ENCODE data around the gene KRTAP9-7. TPM values are rescaled to one million over a fixed set of nuclear protein-coding genes. Genes with fewer than 3 reads are reported as not detected.
"Not testable (repeated sequence)": the region's sequence is repeated elsewhere in the genome, so short reads cannot be mapped to it uniquely, and the experiment has no call there.

Gene KRTAP9-7, protein sequence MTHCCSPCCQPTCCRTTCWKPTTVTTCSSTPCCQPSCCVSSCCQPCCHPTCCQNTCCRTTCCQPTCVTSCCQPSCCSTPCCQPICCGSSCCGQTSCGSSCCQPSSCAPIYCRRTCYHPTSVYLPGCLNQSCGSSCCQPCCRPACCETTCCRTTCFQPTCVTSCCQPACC
- total RNA-seq, result not detected
- long read RNA-seq, result 0 reads

DNA sequence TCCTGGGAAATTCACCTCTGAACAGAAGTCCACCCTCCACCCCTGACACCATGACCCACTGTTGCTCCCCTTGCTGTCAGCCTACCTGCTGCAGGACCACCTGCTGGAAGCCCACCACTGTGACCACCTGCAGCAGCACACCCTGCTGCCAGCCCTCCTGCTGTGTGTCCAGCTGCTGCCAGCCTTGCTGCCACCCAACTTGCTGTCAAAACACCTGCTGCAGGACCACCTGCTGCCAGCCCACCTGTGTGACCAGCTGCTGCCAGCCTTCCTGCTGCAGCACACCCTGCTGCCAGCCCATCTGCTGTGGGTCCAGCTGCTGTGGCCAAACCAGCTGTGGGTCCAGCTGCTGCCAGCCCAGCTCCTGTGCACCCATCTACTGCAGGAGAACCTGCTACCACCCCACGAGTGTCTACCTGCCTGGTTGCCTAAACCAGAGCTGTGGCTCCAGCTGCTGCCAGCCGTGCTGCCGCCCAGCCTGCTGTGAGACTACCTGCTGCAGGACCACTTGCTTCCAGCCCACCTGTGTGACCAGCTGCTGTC is at the start of gene KRTAP9-7:
Gene KRTAP9-7 (plus strand): TSS at position 51 of the 543 bp plus-strand sequence. CDS start 0 bp downstream, at position 51.
- intact Hi-C loops (cut with DNase I); DNase-seq; ATAC-seq: not testable (repeated sequence)

DNA sequence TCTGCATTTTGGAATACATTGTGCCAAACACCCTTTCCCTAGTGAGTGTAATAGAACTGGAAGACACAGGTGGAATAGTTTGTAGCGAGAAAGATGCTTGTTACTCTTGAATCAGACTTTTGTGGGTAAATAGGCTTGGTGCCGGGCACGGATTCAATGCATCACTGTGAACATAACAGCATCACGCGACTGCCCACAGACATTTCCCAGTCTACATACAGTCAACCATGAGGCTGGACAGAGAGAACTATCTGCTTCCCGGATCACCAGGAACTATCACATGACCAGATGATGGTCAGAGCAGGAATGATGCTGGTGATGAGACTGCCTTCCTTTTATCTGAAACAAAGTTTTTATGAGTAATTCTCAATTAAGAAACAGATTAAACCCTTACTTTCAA is 49.4 kb upstream of the KRTAP9-7 start:
- intact Hi-C loops (cut with DNase I), result no loop called here
- no peak for ATAC-seq
- no peak for DNase-seq

DNA sequence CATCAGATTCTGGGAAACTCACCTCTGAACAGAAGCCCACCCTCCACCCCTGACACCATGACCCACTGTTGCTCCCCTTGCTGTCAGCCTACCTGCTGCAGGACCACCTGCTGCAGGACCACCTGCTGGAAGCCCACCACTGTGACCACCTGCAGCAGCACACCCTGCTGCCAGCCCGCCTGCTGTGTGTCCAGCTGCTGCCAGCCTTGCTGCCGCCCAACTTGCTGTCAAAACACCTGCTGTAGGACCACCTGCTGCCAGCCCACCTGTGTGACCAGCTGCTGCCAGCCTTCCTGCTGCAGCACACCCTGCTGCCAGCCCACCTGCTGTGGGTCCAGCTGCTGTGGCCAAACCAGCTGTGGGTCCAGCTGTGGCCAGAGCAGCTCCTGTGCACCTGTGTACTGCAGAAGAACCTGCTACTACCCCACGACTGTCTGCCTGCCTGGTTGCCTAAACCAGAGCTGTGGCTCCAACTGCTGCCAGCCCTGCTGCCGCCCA is 48.9 kb upstream of the KRTAP9-7 start, which contains the start of gene KRTAP9-2:
Gene KRTAP9-2 (plus strand): TSS at position 51 of the 498 bp plus-strand sequence. CDS start 7 bp downstream, at position 58.
- DNase-seq; intact Hi-C loops (cut with DNase I); ATAC-seq: not testable (repeated sequence)

DNA sequence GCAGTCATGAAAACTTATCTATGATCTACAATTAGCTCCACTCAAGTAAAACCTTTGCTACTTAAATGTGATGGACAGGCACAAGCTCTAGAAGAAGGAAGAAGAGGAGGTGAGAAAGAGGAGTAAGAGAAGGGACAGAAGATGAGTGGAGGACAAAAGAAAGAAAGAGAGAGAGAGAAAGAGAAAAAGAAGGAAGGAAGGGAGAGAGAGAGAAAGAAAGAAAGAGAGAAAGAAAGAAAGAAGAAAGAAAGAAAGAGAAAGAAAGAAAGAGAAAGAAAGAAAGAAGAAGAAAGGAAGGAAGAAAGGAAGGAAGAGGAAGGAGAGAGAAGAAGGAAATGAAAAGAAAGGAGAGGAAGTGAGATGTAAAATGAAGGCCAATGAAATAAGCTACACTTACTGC is 45.4 kb upstream of the KRTAP9-7 start:
- ATAC-seq (no peak), DNase-seq (no peak)
- intact Hi-C loops (cut with DNase I), result no loop called here

DNA sequence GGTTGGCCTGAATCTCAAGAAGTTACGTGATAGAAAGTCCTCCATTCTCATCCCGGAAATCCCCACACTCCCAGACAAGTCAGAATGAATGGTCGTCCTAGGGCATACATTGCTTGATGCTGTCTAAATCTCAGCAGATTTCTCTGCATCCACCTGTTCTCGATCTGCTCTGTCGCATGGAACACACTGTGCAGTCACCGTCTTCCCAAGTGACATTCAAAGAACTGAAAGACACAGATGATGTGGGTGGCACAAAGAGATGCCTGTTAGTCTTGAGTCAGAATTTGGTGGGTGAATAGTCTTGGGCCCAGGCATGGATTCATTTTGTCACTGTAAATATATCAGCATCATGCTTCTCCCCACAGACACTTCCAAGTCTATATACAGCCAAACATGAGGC is 43.8 kb upstream of the KRTAP9-7 start:
- intact Hi-C loops (cut with DNase I), result no loop called here
- DNase-seq (no peak), ATAC-seq (no peak)

DNA sequence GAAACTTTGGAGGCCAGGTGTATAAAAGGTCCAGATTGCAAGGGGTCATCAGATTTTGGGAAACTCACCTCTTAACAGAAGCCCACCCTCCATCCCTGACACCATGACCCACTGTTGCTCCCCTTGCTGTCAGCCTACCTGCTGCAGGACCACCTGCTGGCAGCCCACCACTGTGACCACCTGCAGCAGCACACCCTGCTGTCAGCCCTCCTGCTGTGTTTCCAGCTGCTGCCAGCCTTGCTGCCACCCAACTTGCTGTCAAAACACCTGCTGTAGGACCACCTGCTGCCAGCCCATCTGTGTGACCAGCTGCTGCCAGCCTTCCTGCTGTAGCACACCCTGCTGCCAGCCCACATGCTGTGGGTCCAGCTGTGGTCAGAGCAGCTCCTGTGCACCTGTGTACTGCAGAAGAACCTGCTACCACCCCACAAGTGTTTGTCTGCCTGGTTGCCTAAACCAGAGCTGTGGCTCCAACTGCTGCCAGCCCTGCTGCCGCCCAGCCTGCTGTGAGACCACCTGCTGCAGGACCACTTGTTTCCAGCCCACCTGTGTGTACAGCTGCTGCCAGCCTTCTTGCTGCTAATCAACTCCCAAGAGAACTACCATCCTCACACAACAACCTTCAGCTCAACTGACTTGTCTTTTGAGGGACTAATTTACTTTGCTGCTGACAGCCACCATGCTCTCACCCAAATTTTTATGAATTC is 42.9 kb upstream of the KRTAP9-7 start, which contains the start of gene KRTAP9-3:
Gene KRTAP9-3 (plus strand): TSS at position 51 of the 707 bp plus-strand sequence. CDS start 53 bp downstream, at position 104.
- intact Hi-C loops (cut with DNase I); ATAC-seq; DNase-seq: not testable (repeated sequence)

DNA sequence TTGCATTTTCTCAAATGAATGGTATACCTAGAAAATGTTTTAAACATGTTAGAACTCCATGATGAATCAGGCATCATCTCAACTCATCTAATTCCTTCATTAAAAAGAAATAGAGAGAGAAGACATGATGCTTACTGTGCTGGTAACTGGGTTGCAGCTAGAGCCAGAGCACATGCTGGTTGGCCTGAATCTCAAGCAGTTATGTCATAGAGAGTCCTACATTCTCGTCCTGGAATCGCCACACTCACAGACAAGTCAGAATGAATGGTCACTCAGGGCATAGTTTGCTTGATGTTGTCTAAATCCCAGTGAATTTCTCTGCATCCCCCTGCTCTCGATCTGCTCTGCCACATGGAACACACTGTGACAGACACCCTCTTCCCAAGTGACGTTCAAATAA is 38.4 kb upstream of the KRTAP9-7 start:
- intact Hi-C loops (cut with DNase I); ATAC-seq; DNase-seq: not testable (repeated sequence)

DNA sequence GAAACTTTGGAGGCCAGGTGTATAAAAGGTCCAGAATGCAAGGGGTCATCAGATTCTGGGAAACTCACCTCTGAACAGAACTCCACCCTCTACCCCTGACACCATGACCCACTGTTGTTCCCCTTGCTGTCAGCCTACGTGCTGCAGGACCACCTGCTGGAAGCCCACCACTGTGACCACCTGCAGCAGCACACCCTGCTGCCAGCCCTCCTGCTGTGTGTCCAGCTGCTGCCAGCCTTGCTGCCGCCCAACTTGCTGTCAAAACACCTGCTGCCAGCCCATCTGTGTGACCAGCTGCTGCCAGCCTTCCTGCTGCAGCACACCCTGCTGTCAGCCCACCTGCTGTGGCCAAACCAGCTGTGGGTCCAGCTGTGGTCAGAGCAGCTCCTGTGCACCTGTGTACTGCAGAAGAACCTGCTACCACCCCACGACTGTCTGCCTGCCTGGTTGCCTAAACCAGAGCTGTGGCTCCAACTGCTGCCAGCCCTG is 37.5 kb upstream of the KRTAP9-7 start, which contains the start of gene KRTAP9-8:
Gene KRTAP9-8 (plus strand): TSS at position 51 of the 489 bp plus-strand sequence. CDS start 53 bp downstream, at position 104.
- intact Hi-C loops (cut with DNase I); ATAC-seq; DNase-seq: not testable (repeated sequence)

DNA sequence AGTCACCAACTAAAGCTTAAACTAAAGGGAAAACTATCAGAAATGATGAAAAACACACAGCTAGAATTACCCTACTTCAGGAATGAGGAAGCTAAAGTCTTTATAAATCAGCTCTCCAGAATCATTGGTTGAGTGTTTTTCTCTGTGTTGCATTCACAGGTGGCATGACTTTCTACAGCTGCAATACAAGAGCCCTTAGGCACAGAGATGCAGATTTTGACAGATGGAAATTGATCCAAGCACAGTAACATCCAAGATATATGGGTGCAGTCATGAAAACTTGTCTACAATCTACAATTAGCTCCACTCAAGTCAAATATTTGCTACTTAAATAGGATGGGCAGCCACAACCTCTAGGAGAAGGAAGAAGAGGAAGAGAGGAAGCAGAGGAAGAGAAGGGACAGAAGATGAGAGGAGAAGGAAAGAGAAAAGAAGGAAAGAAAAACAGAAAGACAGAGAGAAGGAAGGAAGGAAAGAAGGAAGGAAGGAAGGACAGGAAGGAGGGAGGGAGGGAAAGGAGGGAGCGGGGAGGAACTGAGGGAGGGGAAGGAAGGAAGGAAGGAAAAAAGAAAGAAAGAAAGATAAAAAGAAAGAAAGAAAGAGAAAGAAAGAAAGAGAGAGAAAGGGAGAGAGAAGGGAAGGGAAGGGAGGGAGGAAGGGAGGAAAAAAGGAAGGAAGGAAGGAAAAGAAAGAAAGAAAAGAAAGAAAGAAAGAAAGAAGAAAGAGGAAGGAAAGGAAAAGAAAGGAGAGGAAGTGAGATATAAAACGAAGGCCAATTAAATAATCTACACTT is 28.3 kb upstream of the KRTAP9-7 start:
- ATAC-seq; DNase-seq; intact Hi-C loops (cut with DNase I): not testable (repeated sequence)

DNA sequence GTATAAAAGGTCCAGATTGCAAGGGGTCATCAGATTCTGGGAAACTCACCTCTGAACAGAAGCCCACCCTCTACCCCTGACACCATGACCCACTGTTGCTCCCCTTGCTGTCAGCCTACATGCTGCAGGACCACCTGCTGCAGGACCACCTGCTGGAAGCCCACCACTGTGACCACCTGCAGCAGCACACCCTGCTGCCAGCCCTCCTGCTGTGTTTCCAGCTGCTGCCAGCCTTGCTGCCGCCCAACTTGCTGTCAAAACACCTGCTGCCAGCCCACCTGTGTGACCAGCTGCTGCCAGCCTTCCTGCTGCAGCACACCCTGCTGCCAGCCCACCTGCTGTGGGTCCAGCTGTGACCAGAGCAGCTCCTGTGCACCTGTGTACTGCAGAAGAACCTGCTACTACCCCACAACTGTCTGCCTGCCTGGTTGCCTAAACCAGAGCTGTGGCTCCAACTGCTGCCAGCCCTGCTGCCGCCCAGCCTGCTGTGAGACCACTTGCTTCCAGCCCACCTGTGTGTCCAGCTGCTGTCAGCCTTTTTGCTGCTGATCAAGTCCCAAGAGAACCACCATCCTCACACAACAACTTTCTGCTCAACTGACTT is 25.8 kb upstream of the KRTAP9-7 start, which contains the start of gene KRTAP9-4:
Gene KRTAP9-4 (plus strand): TSS at position 51 of the 604 bp plus-strand sequence. CDS start 34 bp downstream, at position 85.
- ATAC-seq; DNase-seq; intact Hi-C loops (cut with DNase I): not testable (repeated sequence)

DNA sequence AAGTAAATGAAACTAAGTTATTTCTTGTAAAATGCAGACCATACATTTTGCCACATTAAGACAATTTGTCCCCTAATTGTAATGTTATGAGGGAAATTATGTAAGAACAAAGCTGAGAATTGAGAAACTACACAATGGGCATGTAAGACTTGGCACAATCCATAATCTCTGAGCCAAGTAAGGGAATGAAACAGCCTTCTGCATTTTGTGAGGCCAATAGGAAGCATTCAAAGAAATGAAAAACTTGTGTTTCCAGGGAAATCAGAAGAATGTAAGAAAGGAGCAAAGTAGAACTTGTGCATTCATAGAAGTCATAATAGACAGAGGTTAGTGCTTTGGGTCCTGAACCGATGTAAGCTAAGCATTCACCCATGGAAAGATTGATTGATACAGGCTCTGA is 24.2 kb upstream of the KRTAP9-7 start:
- DNase-seq (no peak), ATAC-seq (no peak)
- intact Hi-C loops (cut with DNase I), result no loop called here

DNA sequence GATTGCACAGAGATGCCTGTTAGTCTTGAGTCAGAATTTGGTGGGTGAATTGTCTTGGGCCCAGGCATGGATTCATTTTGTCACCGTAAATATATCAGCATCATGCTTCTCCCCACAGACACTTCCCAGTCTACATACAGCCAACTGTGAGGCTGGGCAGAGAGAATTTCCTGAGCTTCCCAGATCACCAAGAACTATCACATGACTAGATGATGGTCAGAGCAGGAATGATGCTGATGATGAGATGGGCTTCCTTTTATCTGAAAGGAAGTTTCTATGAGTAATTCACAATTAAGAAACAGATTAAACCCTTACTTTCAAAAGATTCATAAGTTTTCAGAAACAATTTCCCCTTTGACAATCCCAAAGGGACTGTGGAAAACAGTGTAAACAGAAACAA is 20.6 kb upstream of the KRTAP9-7 start:
- intact Hi-C loops (cut with DNase I), result no loop called here
- ATAC-seq, result no peak
- no peak for DNase-seq

DNA sequence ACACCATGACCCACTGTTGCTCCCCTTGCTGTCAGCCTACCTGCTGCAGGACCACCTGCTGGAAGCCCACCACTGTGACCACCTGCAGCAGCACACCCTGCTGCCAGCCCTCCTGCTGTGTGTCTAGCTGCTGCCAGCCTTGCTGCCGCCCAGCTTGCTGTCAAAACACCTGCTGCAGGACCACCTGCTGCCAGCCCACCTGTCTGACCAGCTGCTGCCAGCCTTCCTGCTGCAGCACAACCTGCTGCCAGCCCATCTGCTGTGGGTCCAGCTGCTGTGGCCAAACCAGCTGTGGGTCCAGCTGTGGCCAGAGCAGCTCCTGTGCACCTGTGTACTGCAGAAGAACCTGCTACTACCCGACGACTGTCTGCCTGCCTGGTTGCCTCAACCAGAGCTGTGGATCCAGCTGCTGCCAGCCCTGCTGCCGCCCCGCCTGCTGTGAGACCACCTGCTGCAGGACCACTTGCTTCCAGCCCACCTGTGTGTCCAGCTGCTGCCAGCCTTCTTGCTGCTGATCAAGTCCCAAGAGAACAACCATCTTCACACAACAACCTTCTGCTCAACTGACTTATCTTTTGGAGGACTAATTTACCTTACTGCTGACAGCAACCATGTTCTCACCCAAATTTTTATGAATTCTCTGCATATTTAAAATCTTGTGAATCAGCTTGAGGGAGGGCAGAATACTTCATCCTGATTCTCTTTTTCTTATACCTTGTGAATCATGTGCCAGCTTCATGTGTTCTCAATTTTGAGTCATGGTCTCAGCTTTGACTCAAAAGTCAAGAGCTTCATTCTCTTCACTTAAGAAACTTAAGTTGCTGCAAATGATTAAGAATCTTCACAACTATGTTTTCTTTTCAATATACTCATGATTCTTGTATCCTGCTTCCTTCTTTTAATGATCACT is 19.9 kb upstream of the KRTAP9-7 start, which contains the start of gene KRTAP9-9:
Gene KRTAP9-9 (plus strand): TSS at position 4 of the 910 bp plus-strand sequence.
- DNase-seq; ATAC-seq; intact Hi-C loops (cut with DNase I): not testable (repeated sequence)

DNA sequence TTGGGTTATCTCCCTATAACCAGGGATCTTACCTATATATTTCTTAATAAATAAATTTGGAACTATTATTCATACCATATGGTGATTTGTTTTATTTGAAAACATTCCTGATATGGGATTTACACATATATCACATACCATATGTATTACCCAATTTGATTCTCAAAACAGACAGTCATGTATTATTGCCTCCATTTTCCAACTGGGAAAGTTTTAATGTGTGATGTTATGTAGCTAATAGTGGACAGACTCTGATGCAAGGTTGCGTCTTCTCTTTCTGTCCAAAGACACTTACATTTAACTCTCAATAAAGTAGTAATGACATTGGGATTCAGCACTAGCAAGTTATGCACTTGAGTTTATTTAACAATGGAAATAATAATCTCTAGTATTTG is 19.2 kb upstream of the KRTAP9-7 start:
- ATAC-seq (no peak), DNase-seq (no peak)
- intact Hi-C loops (cut with DNase I), result no loop called here

DNA sequence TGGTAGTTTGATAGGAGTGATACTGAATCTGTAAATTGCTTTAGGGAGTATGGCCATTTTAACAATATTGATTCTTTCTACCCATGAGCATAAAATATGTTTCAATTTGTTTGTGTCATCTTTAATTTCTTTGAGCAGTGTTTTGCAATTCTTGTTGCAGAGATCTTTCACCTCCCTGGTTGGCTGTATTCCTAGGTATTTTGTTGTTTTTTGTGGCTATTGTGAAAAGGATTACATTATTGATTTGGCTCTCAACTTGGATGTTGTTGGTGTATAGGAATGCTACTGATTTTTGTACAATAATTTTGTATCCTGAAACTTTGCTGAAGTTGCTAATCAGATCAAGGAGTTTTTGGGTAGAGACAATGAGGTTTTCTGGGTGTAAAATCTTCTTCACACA is 17.1 kb upstream of the KRTAP9-7 start:
- intact Hi-C loops (cut with DNase I), result no loop called here
- no peak for ATAC-seq
- no peak for DNase-seq

DNA sequence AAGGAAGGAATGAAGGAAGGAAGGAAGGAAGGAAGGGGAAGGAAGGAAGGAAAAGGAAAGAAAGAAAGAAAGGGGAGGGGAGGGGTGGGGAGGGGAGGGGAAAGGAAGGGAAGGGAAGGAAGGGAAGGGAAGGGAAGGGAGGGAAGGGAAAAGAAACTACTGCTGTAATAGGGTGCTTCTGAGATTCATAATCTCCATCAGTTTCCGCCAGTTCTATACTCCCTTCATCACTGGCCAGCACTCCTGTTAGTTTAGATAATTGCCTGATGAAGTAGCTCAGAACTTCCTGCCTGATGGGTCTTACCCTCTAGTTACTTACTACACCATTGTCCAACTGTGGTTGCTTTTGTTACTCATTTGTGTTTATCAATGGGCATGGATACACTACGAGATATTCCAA is 12.3 kb upstream of the KRTAP9-7 start:
- no peak for ATAC-seq
- DNase-seq, result no peak
- intact Hi-C loops (cut with DNase I), result no loop called here

DNA sequence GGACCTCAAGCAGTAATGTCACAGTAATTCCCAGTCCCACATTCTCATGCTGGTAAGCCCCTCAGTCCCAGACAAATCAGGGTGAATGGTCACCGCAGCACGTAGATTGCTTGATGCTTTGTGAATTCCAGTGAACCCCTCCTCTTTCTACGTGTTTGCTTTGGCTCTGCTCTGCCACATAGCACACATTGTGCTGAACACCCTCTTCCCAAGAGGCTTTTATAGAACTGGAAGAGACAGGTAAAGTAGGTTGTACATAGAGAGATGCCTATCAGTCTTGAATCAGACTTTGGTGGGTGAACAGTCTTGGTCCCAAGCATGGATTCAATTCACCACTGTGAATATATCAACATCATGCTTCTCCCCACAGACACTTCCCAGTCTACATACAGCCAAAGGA is 10.9 kb upstream of the KRTAP9-7 start:
- no peak for ATAC-seq
- intact Hi-C loops (cut with DNase I), result no loop called here
- DNase-seq, result no peak

Data from left cardiac atrium (tissue), 4 donors.